ENCODE measurements around the gene ARHGAP4.

GRCh38 chrX:153944140-153944799, 18.2 kb upstream of the ARHGAP4 start, which contains the start of gene RENBP:
- no peak for TF ChIP-seq POLR2A (IDR thresholded peaks at IDR 0.05)
- TF ChIP-seq CTCF (IDR thresholded peaks at IDR 0.05 in 4 of 5, conservative IDR thresholded peaks at IDR 0.05 in 1 of 5) = no peak
